Measurements from ENCODE around the gene DNAH14.

DNA sequence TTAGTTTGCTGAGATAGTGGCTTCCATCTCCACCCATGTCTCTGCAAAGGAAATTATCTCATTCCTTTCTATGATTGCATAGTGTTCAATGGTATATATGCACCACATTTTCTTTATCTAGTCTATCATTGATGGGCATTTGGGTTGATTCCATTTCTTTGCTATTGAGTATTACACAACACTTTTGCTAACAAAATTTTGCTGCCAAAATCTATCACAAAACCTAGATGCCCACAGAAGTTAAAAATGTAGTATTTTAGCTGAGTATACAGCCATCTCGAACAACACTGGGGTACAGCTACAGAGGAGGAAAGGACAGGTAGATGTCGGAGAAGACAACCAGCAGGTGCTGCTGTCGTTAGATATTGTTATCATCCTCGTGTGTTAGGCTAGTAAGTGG, 430.6 kb downstream of the DNAH14 start:
- TF ChIP-seq POLR2AphosphoS5 (IDR thresholded peaks at IDR 0.05; ENCODE audit: low read depth, low read length) (no peak), POLR2A (IDR thresholded peaks at IDR 0.05; ENCODE audit: low read depth, low read length) (no peak), POU2F2 (IDR thresholded peaks at IDR 0.05; ENCODE audit: low read depth, low read length) (no peak)
